Fibroblast of villous mesenchyme (primary cell): ENCODE results near the gene TM4SF18. TPM values are rescaled to one million over a fixed set of nuclear protein-coding genes. Genes with fewer than 3 reads are reported as not detected.

ENCODE experiments used
- DNase-seq: peaks from one replicate; pipeline ENCODE4 v3.0.0-alpha.2; 2010; ENCODE audit warnings: low read depth
- H3K4me3 ChIP-seq: 2 replicates; pipeline ENCODE4 v1.5.1; 2011; ENCODE audit warnings: low read depth, mild to moderate bottlenecking, low read length
- CTCF ChIP-seq: IDR thresholded peaks from 2 replicates; pipeline ENCODE4 v1.5.1; 2012; ENCODE audit warnings: low read depth, mild to moderate bottlenecking, low read length; ENCODE audit not compliant: insufficient read depth
- total RNA-seq: library from RNA; depleted of rRNA; stranded (reverse); fragments of >200 nt; gene quantifications from 2 replicates; pipeline ENCODE4 v1.2.3, GENCODE V29; 2012

Gene TM4SF18
- total RNA-seq, 1 donor = not detected

GRCh38 chr3:149373235-149374125 lies 40.0 kb upstream of the TM4SF18 start:
- no peak overlapping the region for H3K4me3 ChIP-seq

GRCh38 chr3:149371723-149372114 lies 38.3 kb upstream of the TM4SF18 start:
- no peak for TF ChIP-seq CTCF

More at GRCh38 chr3:149373235-149374125, 40.0 kb upstream of the TM4SF18 start:
- peak; percentile 94 for DNase-seq
- no peak for TF ChIP-seq CTCF

GRCh38 chr3:149371001-149371722 lies 37.7 kb upstream of the TM4SF18 start:
- peak; percentile 67 for DNase-seq
- H3K4me3 ChIP-seq = no peak overlapping the region
- no peak for TF ChIP-seq CTCF

More at GRCh38 chr3:149371723-149372114, 38.3 kb upstream of the TM4SF18 start:
- H3K4me3 ChIP-seq = no peak overlapping the region
- no peak for DNase-seq

- no peak overlapping the region for H3K4me3 ChIP-seq
- DNase-seq = no peak
- TF ChIP-seq CTCF = no peak
These were observed 36.8 kb upstream of the TM4SF18 start for GRCh38 chr3:149369991-149370866.

GRCh38 chr3:149368674-149369497 lies 35.5 kb upstream of the TM4SF18 start:
- TF ChIP-seq CTCF = no peak
- no peak for DNase-seq
- H3K4me3 ChIP-seq = no peak overlapping the region
